BE2C (cell line): ENCODE data around the gene EFCAB5.
A peak's percentile ranks its signal among the peaks of the same experiment; 100 is the strongest.

ENCODE experiments used
- DNase-seq: peaks from one replicate; pipeline ENCODE4 v3.0.0-alpha.2; 2020
- H3K27me3 ChIP-seq: fragments of 250-450 bp; sonication (Bioruptor Pico); 2 replicates; pipeline ENCODE4 v1.5.1; 2020; ENCODE audit warnings: mild to moderate bottlenecking
- H3K36me3 ChIP-seq: fragments of 250-450 bp; sonication (Bioruptor Pico); 2 replicates; pipeline ENCODE4 v1.5.1; 2020; ENCODE audit warnings: mild to moderate bottlenecking
- H3K4me1 ChIP-seq: fragments of 250-450 bp; sonication (Bioruptor Pico); 2 replicates; pipeline ENCODE4 v1.5.1; 2020
- H3K4me3 ChIP-seq: 2 replicates; pipeline ENCODE4 v1.5.1; 2011; ENCODE audit warnings: low read depth, low read length
- H3K9me3 ChIP-seq: fragments of 250-450 bp; sonication (Bioruptor Pico); 2 replicates; pipeline ENCODE4 v1.5.1; 2020
- CTCF ChIP-seq: IDR thresholded peaks from 2 replicates; pipeline ENCODE4 v1.5.1; 2012; ENCODE audit warnings: mild to moderate bottlenecking, low read depth, low read length

Gene EFCAB5

GRCh38 chr17:29918922-29919856 lies 22.2 kb upstream of the EFCAB5 start:
- DNase-seq: no peak
- Histone ChIP-seq H3K9me3 (no peaks in the 10 kb centered on the region), H3K4me3 (no peak overlapping the region), H3K36me3 (no peaks in the 10 kb centered on the region), H3K27me3 (no peaks in the 10 kb centered on the region), H3K4me1 (no peaks in the 10 kb centered on the region)
- no peak for TF ChIP-seq CTCF

GRCh38 chr17:29924786-29925185 lies 16.6 kb upstream of the EFCAB5 start:
- H3K4me3 ChIP-seq: no peak overlapping the region
- no peaks in the 10 kb centered on the region for H3K36me3 ChIP-seq
- H3K27me3 ChIP-seq: no peaks in the 10 kb centered on the region
- no peak for DNase-seq
- no peaks in the 10 kb centered on the region for H3K9me3 ChIP-seq
- H3K4me1 ChIP-seq: no peaks in the 10 kb centered on the region
- TF ChIP-seq CTCF: no peak

- DNase-seq: no peak
Observed at GRCh38 chr17:29927546-29927945, 13.9 kb upstream of the EFCAB5 start.

GRCh38 chr17:29929006-29929532 lies 12.4 kb upstream of the EFCAB5 start:
- Histone ChIP-seq H3K27me3 (no peaks in the 10 kb centered on the region), H3K36me3 (no peaks in the 10 kb centered on the region), H3K4me1 (peaks cover 3% of the 10 kb centered on the region; the same call in 1 of the 2 replicates), H3K9me3 (no peaks in the 10 kb centered on the region), H3K4me3 (peak overlapping the region; percentile 85)
- TF ChIP-seq CTCF: no peak
- DNase-seq: peak; percentile 13

More at GRCh38 chr17:29927546-29927945, 13.9 kb upstream of the EFCAB5 start:
- Histone ChIP-seq H3K4me1 (peaks cover 3% of the 10 kb centered on the region; the same call in 1 of the 2 replicates), H3K4me3 (no peak overlapping the region), H3K27me3 (no peaks in the 10 kb centered on the region), H3K36me3 (no peaks in the 10 kb centered on the region), H3K9me3 (no peaks in the 10 kb centered on the region)
- no peak for TF ChIP-seq CTCF

- Histone ChIP-seq H3K36me3 (no peaks in the 10 kb centered on the region), H3K27me3 (no peaks in the 10 kb centered on the region), H3K9me3 (no peaks in the 10 kb centered on the region), H3K4me1 (peaks cover 3% of the 10 kb centered on the region; the same call in 1 of the 2 replicates), H3K4me3 (peak within 1 kb of the TSS; percentile 85)
- no peak for TF ChIP-seq CTCF
- peak; percentile 90 for DNase-seq
Observed at GRCh38 chr17:29929533-29930408, 11.7 kb upstream of the EFCAB5 start, which contains the start of gene SSH2. Gene SSH2 (minus strand): TSS chr17:29930228. CDS start chr17:29930000, 228 bp downstream.
